HepG2 (cell line): ENCODE data around the gene TPGS1. TPM values are rescaled to one million over a fixed set of nuclear protein-coding genes. Genes with fewer than 3 reads are reported as not detected.

Experiments
- ARHGAP35 ChIP-seq: sonication (generic); formaldehyde crosslinking; IDR thresholded peaks from 2 replicates; pipeline ENCODE4 v1.9.0; 2022; ENCODE audit warnings: mild to moderate bottlenecking, inconsistent platforms, moderate library complexity, missing genetic modification reagents, borderline replicate concordance
- ARNT ChIP-seq: fragments of 450-650 bp; IDR thresholded peaks from 2 replicates; pipeline ENCODE4 v1.6.1; 2017
- ARNTL ChIP-seq: sonication (generic); formaldehyde crosslinking; IDR thresholded peaks from 2 replicates; pipeline ENCODE4 v1.4.0; 2020; ENCODE audit warnings: mild to moderate bottlenecking, missing genetic modification reagents
- CBX2 ChIP-seq, 2 experiments: fragments of 200-600 bp in 1 of 2; sonication (generic); formaldehyde crosslinking in 1 of 2; IDR thresholded peaks; 2 replicates each; pipeline versions ENCODE4 v1.7.0 to v1.8.1; 2018 to 2022; ENCODE audit warnings: low read depth in 2 of 2, low read length in 1 of 2, mild to moderate bottlenecking in 1 of 2, missing genetic modification reagents in 1 of 2
- DZIP1 ChIP-seq: sonication (generic); formaldehyde crosslinking; IDR thresholded peaks from 2 replicates; pipeline ENCODE4 v1.5.0; 2020; ENCODE audit warnings: mild to moderate bottlenecking, missing genetic modification reagents
- EZH2 ChIP-seq: conservative IDR thresholded peaks from 2 replicates; pipeline ENCODE4 v1.6.1; 2012; ENCODE audit warnings: mild to moderate bottlenecking, low read depth, low read length, moderate library complexity
- HIVEP1 ChIP-seq: sonication (generic); formaldehyde crosslinking; IDR thresholded peaks from 2 replicates; pipeline ENCODE4 v1.4.0; 2020; ENCODE audit warnings: mild to moderate bottlenecking, missing genetic modification reagents
- KDM5B ChIP-seq: sonication (generic); formaldehyde crosslinking; IDR thresholded peaks from 2 replicates; pipeline ENCODE4 v1.4.0; 2020; ENCODE audit warnings: missing genetic modification reagents, mild to moderate bottlenecking, borderline replicate concordance
- NAIF1 ChIP-seq: sonication (generic); formaldehyde crosslinking; IDR thresholded peaks from 2 replicates; pipeline ENCODE4 v1.5.0; 2020; ENCODE audit warnings: mild to moderate bottlenecking, missing genetic modification reagents, borderline replicate concordance
- NCOR1 ChIP-seq: fragments of 200-600 bp; sonication (generic); IDR thresholded peaks from 2 replicates; pipeline ENCODE4 v1.7.0; 2017; ENCODE audit warnings: antibody characterized with exemption, low read length, borderline replicate concordance
- RAD21 ChIP-seq: fragments of 450-650 bp; formaldehyde crosslinking; IDR thresholded peaks from 2 replicates; pipeline ENCODE4 v1.5.0; 2020; ENCODE audit warnings: mild to moderate bottlenecking
- SOX5 ChIP-seq: IDR thresholded peaks from 2 replicates; pipeline ENCODE4 v1.6.1; 2016; ENCODE audit warnings: borderline replicate concordance
- STAG1 ChIP-seq: sonication (generic); formaldehyde crosslinking; IDR thresholded peaks from 2 replicates; pipeline ENCODE4 v1.4.0; 2020; ENCODE audit warnings: missing genetic modification reagents
- ZBTB1 ChIP-seq: sonication (generic); formaldehyde crosslinking; IDR thresholded peaks from 2 replicates; pipeline ENCODE4 v1.4.0; 2020; ENCODE audit warnings: missing genetic modification reagents, borderline replicate concordance
- ZBTB8A ChIP-seq: sonication (generic); formaldehyde crosslinking; IDR thresholded peaks from 2 replicates; pipeline ENCODE4 v1.4.0; 2020; ENCODE audit warnings: mild to moderate bottlenecking, low read depth, missing genetic modification reagents, borderline replicate concordance
- ZNF552 ChIP-seq: sonication (generic); formaldehyde crosslinking; IDR thresholded peaks from 2 replicates; pipeline ENCODE4 v1.9.0; 2022; ENCODE audit warnings: missing genetic modification reagents, mild to moderate bottlenecking, borderline replicate concordance
- ZNF589 ChIP-seq: sonication (generic); formaldehyde crosslinking; conservative IDR thresholded peaks from 2 replicates; pipeline ENCODE4 v1.8.0; 2022; ENCODE audit warnings: mild to moderate bottlenecking, moderate library complexity, missing genetic modification reagents
- ZNF781 ChIP-seq: sonication (generic); formaldehyde crosslinking; IDR thresholded peaks from 2 replicates; pipeline ENCODE4 v1.5.1; 2020; ENCODE audit warnings: borderline replicate concordance, mild to moderate bottlenecking, missing genetic modification reagents; ENCODE audit errors: not compliant biosample characterization
- ZNF850 ChIP-seq: sonication (generic); formaldehyde crosslinking; conservative IDR thresholded peaks from 2 replicates; pipeline ENCODE4 v1.9.0; 2021; ENCODE audit warnings: mild to moderate bottlenecking, missing genetic modification reagents
- polyA plus RNA-seq, 8 experiments: library from polyadenylated mRNA; depleted of rRNA in 3 of 8; stranded (reverse) in 7 of 8; unstranded in 1 of 8; fragments of >200 nt; fragmentation: Illumina TruSeq in 4 of 8; extraction: Trizol in 4 of 8; gene quantifications; 2 replicates each; pipeline versions ENCODE4 v1.2.1 to v1.2.3, GENCODE V29; 2011 to 2016; ENCODE audit warnings: low read depth in 4 of 8, missing spikeins in 1 of 8, mixed read lengths in 1 of 8; ENCODE audit not compliant: insufficient read depth in 1 of 8
- total RNA-seq, 5 experiments: library from RNA; depleted of rRNA; stranded (reverse); fragments of >200 nt; fragmentation: Illumina TruSeq; extraction: Trizol; gene quantifications; 2 replicates each; pipeline ENCODE4 v1.2.3, GENCODE V29; 2016; ENCODE audit warnings: low read depth in 1 of 5
- TF ChIP-seq, protein P1 (sequence below): sonication (generic); formaldehyde crosslinking; IDR thresholded peaks from 2 replicates; pipeline ENCODE4 v1.4.0; 2020; ENCODE audit warnings: mild to moderate bottlenecking, missing genetic modification reagents, borderline replicate concordance

TPGS1 gene
- total and polyA plus RNA-seq, 2 of the 13 experiments (the other 11 are each of a cell fraction or from before 2014, with no cell fraction given): 1.1 to 6.2 TPM

- TF ChIP-seq, protein P1, sequence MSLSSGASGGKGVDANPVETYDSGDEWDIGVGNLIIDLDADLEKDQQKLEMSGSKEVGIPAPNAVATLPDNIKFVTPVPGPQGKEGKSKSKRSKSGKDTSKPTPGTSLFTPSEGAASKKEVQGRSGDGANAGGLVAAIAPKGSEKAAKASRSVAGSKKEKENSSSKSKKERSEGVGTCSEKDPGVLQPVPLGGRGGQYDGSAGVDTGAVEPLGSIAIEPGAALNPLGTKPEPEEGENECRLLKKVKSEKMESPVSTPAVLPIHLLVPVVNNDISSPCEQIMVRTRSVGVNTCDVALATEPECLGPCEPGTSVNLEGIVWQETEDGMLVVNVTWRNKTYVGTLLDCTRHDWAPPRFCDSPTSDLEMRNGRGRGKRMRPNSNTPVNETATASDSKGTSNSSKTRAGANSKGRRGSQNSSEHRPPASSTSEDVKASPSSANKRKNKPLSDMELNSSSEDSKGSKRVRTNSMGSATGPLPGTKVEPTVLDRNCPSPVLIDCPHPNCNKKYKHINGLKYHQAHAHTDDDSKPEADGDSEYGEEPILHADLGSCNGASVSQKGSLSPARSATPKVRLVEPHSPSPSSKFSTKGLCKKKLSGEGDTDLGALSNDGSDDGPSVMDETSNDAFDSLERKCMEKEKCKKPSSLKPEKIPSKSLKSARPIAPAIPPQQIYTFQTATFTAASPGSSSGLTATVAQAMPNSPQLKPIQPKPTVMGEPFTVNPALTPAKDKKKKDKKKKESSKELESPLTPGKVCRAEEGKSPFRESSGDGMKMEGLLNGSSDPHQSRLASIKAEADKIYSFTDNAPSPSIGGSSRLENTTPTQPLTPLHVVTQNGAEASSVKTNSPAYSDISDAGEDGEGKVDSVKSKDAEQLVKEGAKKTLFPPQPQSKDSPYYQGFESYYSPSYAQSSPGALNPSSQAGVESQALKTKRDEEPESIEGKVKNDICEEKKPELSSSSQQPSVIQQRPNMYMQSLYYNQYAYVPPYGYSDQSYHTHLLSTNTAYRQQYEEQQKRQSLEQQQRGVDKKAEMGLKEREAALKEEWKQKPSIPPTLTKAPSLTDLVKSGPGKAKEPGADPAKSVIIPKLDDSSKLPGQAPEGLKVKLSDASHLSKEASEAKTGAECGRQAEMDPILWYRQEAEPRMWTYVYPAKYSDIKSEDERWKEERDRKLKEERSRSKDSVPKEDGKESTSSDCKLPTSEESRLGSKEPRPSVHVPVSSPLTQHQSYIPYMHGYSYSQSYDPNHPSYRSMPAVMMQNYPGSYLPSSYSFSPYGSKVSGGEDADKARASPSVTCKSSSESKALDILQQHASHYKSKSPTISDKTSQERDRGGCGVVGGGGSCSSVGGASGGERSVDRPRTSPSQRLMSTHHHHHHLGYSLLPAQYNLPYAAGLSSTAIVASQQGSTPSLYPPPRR (CRISPR knock-in tag): 0 out of 2 replicates have a peak, but pooled peaks have one; percentile 8
- TF ChIP-seq HIVEP1 (peak; percentile 24; the same call in 1 of the 2 replicates), EZH2 (no peak), NAIF1 (peak; percentile 71; the same call in 1 of the 2 replicates), ZNF589 (0 out of 2 replicates have a peak, but pooled peaks have one; percentile 71), SOX5 (CRISPR knock-in tag) (no peak), ZNF781 (CRISPR knock-in tag) (no peak), ARNT (no peak), NCOR1 (no peak), ZBTB1 (CRISPR knock-in tag) (no peak), KDM5B (CRISPR knock-in tag) (peak; percentile 29; the same call in 1 of the 2 replicates), STAG1 (CRISPR knock-in tag) (no peak), RAD21 (CRISPR knock-in tag) (0 out of 2 replicates have a peak, but pooled peaks have one; percentile 21), DZIP1 (CRISPR knock-in tag) (0 out of 2 replicates have a peak, but pooled peaks have one; percentile 18), ARNTL (no peak), ARHGAP35 (CRISPR knock-in tag) (no peak), ZNF552 (0 out of 2 replicates have a peak, but pooled peaks have one; percentile 11), ZNF850 (CRISPR knock-in tag) (no peak), ZBTB8A (0 out of 2 replicates have a peak, but pooled peaks have one; percentile 54), CBX2 (IDR thresholded peaks at IDR 0.05; ENCODE audit: low read depth, low read length) (no peak), CBX2 (CRISPR knock-in tag; IDR thresholded peaks at IDR 0.05; ENCODE audit: low read depth) (no peak)
These were observed 17.7 kb upstream of the TPGS1 start (continued) for GRCh38 chr19:489418-490196.
